Liver (tissue), 3 donors: ENCODE data around the gene EAPP.

Experiments used
- EGR1 ChIP-seq, 2 donors: IDR thresholded peaks; 2 replicates each; pipeline ENCODE4 v1.6.1; 2016 to 2018; ENCODE audit warnings: antibody characterized with exemption in 2 of 2, low read depth in 2 of 2
- FOXA1 ChIP-seq: IDR thresholded peaks from 2 replicates; pipeline ENCODE4 v1.6.1; 2016; ENCODE audit warnings: antibody characterized with exemption
- FOXA2 ChIP-seq: IDR thresholded peaks from 2 replicates; pipeline ENCODE4 v1.6.1; 2016; ENCODE audit warnings: antibody characterized with exemption
- JUND ChIP-seq, 2 donors: IDR thresholded peaks; 2 replicates each; pipeline ENCODE4 v1.6.1; 2016; ENCODE audit warnings: antibody characterized with exemption in 2 of 2
- MAX ChIP-seq: IDR thresholded peaks from 2 replicates; pipeline ENCODE4 v1.6.1; 2016; ENCODE audit warnings: antibody characterized with exemption
- RAD21 ChIP-seq, 2 donors: IDR thresholded peaks; 2 replicates each; pipeline ENCODE4 v1.6.1; 2016; ENCODE audit warnings: antibody characterized with exemption in 2 of 2, mild to moderate bottlenecking in 2 of 2
- REST ChIP-seq: IDR thresholded peaks from 2 replicates; pipeline ENCODE4 v1.6.1; 2016; ENCODE audit warnings: antibody characterized with exemption, mild to moderate bottlenecking
- SP1 ChIP-seq: IDR thresholded peaks from 2 replicates; pipeline ENCODE4 v1.6.1; 2018; ENCODE audit warnings: antibody characterized with exemption, mild to moderate bottlenecking
- TAF1 ChIP-seq: conservative IDR thresholded peaks from 2 replicates; pipeline ENCODE4 v1.6.1; 2016; ENCODE audit warnings: antibody characterized with exemption, mild to moderate bottlenecking
- ZBTB33 ChIP-seq: IDR thresholded peaks from 2 replicates; pipeline ENCODE4 v1.6.1; 2016; ENCODE audit warnings: antibody characterized with exemption
- TF ChIP-seq, protein P1 (sequence below): fragments of 150-350 bp; IDR thresholded peaks from 2 replicates; pipeline ENCODE4 v1.5.1; 2017; ENCODE audit warnings: improper control_type of control experiment, low read depth, low read length; ENCODE audit not compliant: missing input control
- TF ChIP-seq, protein P2 (sequence below): IDR thresholded peaks from 2 replicates; pipeline ENCODE4 v1.6.1; 2016; ENCODE audit warnings: antibody characterized with exemption
- donor health status: healthy.
- donor health status: healthy.

DNA sequence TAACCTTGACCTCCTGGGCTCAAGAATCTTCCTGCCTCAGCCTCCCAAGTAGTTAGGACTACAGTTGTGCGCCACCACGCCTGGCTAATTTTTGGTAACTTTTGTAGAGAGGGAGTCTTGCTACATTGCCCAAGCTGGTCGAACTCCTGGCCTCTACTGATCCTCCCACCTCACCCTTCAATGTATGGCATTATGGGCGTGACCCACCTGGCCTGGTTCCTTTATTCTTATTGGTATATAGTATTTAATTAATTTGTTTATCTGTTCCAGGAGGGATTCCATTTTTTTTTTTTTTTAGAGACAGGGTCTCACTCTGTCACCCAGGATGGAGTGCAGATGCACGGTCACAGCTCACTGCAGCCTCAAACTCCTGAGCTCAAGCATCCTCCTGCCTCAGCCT lies 40.9 kb upstream of the EAPP start:
- TF ChIP-seq TAF1 (no peak), FOXA1 (no peak), ZBTB33 (no peak), FOXA2 (no peak), MAX (no peak), REST (no peak), JUND (IDR thresholded peaks at IDR 0.05) (no peak), RAD21 (IDR thresholded peaks at IDR 0.05) (no peak), EGR1 (IDR thresholded peaks at IDR 0.05; ENCODE audit: low read depth in 2 of 2) (no peak), SP1 (no peak)
- TF ChIP-seq, protein P1, sequence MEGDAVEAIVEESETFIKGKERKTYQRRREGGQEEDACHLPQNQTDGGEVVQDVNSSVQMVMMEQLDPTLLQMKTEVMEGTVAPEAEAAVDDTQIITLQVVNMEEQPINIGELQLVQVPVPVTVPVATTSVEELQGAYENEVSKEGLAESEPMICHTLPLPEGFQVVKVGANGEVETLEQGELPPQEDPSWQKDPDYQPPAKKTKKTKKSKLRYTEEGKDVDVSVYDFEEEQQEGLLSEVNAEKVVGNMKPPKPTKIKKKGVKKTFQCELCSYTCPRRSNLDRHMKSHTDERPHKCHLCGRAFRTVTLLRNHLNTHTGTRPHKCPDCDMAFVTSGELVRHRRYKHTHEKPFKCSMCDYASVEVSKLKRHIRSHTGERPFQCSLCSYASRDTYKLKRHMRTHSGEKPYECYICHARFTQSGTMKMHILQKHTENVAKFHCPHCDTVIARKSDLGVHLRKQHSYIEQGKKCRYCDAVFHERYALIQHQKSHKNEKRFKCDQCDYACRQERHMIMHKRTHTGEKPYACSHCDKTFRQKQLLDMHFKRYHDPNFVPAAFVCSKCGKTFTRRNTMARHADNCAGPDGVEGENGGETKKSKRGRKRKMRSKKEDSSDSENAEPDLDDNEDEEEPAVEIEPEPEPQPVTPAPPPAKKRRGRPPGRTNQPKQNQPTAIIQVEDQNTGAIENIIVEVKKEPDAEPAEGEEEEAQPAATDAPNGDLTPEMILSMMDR: no peak
- TF ChIP-seq, protein P2, sequence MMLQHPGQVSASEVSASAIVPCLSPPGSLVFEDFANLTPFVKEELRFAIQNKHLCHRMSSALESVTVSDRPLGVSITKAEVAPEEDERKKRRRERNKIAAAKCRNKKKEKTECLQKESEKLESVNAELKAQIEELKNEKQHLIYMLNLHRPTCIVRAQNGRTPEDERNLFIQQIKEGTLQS: no peak
